Stimulated activated CD8-positive, alpha-beta memory T cell treated with anti-CD3 and anti-CD28 coated beads, Interleukin-7, amount 100 ng/mL, for 1 hour (primary cell): Measurements from ENCODE around the gene CA5A.
"Not testable (repeated sequence)": the region's sequence is repeated elsewhere in the genome, so short reads cannot be mapped to it uniquely, and the experiment has no call there.

ENCODE experiments used
- DNase-seq, 2 donors: peaks; one replicate each; pipeline ENCODE4 v3.0.0-alpha.2; 2020; ENCODE audit warnings: low read depth in 2 of 2

CA5A gene

DNA sequence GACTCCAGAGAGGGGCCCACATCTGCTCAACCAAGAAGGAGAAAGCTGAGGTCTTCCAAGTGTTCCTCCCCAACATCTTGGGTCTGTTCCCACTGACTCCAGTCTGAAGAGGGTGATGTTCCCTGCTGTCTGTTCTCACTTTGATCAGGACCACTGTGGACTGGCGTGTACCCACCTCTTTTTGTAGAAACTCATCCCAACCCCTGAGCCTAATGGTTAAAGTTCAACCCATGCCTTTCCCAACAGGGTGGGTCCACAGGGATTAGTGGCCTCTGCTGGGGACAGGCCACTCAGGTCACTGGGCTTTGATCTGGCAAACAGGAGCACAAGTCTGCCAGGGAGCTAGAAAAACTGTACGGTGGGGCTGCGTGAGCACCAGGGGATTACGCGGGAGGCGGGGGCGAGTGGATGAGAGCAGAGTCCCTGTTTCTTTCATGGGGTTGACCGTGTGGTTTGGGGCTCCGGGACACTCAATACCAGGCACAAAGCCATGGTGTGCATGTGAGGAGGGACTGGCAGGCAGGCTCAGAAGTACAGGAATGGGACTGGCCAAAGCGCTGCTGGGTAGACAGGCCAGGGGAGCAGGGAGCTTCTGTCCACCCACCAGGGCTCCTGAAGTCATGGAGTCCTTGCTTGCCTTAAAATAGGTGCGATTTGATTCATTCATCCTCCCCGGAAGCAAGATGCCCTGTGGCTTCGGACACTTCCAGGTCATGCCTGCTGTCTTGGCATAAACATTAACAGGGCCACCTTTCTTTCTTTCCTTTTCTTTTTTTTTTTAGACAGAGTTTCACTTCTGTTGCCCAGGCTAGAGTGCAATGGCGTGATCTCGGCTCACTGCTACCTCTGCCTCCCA, at the start of gene CA5A:
Gene CA5A, minus strand, starts transcription at position 155 of the 856 bp plus-strand sequence. Its CDS starts 79 bp downstream, at position 76.
- DNase-seq = no peak

DNA sequence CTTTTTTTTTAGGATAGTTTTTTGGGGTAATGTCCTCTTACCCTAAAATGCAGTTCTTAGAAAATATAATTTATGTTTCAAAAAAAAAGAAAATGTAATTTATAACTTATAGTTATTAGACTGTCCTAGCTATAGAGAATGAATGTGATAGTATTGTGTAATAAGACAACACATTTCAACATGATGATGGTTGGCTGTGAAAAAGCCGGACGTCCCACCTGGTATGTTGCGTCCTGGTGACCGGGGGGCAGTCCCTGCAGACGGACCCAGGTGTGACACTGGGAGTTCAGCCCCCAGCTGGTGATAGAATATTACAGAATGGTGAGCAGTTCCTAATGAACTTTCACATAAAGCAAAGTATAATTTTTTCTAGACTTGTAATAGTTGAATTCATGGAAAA, 49.2 kb upstream of the CA5A start:
- DNase-seq = not testable (repeated sequence)

DNA sequence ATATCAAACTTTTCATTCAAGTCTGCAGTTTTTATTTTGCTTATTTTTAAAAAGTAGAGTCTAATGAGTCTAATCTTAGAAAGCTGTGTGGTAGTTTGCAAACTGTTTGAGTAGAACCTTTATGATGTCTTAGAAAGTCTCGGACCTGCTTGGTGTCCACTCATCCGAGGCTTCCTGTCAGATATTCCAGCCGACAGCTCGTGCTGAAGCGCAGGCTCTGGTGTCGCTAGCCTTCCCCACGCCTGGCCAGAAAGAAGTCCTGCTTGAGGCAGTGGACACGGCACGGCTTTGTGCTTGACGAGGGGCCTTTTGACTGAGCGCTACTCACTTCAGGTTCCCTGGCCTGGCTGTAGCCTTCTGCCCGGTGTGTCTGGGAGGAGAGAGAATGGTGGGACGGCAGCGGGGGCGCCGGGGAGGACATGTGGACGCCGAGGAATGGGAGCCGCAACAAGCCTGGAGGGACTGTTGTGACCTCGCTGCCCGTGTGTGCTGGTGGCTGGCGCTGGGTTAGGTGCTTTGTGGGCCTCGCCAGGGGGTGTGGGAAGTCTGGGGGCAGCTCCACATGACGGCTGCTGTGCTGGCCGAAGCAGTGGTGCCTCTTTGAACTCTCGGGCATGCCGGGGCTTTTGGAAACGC, 48.4 kb upstream of the CA5A start:
- DNase-seq = no peak

DNA sequence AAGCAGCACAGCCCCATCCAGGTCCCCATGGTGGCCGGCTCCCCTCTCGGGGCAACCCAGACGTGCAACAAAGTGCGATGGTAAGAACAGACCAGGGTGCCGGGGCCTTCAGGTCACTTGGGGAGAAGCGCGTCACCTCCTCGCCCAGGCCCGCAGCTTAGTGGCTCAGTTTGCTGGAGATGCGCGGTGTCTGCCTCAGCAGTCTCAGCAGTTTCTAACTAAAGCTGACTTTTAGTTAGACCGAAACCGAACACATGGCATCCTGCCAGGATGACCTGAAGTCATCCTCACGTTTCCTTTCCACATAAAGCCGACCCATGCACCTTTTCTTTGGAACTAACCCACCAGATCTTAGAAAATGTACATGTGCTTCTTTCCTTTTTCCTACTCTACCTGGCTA, 47.9 kb upstream of the CA5A start:
- not testable (repeated sequence) for DNase-seq

DNA sequence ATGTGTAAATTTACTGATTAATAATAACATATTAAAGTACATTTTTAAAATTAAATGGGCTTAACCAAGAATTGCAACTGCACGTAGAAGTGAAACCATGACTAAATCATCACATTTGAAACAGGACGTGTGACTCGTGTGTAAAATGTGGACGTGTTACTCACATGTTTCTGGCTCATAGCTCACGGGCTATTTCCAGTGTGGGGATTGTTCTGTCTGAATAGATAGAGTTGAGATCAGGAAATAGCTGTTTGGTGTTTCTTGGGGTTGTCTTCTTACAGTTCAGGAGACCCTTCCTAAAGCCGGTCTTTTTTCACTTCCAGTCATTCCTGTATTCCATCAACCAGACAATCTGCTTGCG, 47.4 kb upstream of the CA5A start:
- not testable (repeated sequence) for DNase-seq

DNA sequence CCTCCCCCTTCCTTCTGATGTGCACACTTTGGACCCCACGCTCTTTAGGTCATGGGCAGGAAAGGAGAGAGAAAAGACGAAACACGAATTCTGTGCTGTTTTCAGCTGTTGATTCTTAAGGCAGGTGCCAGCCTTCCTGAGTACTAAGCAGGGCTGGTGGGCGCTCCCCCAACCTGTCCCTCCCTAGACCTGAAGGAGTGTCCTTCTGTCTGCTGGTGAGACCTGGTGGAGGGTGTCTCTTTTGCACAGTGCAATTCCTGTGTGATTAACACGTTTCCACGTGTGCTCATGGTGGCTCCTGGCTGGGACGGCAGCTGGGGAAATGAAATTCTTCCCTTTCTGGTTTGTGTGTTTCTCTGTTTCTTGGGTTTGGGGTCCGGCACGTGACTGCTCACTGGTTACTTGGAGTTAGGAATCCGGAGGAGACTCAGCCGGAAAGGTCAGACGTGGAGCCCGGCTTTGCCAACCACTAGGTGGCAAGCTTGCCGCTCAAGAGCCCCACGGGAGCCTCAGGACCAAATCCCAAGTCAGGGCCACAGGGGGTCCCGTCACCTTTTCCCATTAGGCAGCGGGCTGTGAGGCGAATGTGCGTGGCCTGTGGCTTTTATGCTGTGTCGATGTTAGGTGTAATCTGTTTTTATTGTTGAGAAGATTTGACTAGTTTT, 46.9 kb upstream of the CA5A start:
- not testable (repeated sequence) for DNase-seq

DNA sequence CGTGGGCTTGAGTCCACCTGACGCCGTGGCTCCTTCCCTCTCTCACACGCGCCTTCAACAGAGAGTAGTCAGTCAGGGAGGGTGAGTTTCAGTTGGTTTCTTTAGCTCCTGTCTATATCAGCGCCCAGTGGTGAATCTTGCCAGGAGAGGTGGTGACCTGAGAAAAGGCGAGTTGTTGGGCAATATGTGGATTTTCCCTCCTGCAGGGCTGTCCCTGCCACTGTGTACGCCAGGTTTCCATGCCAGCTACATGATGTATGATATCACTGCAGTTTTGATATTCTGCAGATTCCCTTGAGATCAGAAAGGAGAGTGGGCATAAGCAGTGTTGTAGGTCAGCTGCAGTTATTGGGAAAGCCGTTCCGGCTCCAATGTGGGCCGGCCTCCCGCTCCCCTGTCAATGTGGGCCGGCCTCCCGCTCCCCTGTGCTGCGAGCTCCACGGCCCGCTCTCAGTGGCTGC, 46.3 kb upstream of the CA5A start:
- DNase-seq = no peak

DNA sequence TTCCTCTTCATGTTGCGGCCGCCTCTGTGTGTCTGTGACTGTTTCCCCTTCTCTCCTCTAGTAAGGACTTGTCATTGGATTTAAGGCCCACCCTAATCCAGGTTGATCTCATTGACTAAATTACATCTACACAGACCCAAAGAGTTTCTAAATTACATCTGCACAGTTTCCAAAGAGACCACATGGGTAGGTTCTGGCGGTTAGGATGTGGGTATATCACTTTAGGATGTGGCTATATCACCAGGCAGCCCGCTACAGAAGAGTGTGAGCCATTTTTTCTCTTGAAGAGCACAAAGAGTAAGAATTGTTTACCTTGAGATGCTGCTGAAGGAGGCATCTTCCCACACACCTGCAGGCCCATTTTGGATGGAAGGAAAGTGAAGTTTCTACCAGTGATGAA, 45.0 kb upstream of the CA5A start:
- peak in 1 of 2 donors; percentile 14 for DNase-seq

DNA sequence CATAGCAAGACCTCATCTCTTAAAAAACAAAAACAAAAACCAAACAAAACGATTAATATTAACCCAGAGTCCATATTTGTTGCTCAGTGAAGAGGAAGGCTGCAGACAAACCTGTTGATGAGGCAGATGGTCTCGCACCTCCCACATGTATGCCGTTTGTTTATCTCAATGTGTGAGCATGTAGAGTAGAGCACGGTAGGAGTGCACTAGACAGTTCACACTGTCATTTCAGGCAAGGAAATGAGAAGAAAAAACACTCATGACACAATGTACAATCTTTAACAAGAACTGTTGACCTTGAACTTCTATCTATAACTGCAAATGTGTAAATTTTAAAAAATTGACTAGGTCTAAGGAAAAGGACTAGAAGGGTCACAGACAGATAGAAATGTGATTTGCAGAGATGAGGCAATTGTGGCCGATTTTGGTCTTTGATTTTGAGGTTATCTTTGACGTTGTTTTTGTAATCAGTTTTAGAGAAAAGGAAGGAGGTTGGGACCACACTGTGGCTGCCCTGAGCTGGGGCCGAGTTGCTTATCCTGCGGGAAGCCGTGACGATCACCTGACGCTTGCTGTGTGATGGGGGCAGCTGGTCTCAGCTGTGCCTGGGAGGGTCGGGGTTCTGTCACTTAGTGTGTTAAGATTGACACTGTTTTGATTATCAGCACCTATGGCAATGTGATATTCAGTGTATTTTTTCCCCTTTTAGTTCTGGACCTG, 43.7 kb upstream of the CA5A start:
- DNase-seq = not testable (repeated sequence)

DNA sequence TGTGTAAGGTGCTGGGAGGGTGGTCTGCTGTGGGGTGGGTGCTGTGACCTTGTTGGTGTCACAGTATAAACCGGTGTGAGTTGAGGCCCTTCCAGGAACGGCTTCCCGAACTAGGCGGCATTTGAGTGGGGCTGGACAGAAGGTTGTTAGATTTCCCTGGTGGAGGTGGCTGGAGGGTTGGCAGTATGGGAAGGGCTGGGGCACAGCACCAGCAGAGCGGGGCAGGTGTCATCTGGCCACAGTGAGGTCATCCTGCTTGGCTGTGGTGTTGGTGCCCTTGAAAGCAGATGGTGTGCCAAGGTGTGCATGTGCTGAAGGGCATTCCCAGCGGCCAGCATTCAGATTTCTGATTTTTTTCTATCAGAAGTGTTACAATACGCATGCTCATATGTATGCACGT, 43.0 kb upstream of the CA5A start:
- no peak for DNase-seq

DNA sequence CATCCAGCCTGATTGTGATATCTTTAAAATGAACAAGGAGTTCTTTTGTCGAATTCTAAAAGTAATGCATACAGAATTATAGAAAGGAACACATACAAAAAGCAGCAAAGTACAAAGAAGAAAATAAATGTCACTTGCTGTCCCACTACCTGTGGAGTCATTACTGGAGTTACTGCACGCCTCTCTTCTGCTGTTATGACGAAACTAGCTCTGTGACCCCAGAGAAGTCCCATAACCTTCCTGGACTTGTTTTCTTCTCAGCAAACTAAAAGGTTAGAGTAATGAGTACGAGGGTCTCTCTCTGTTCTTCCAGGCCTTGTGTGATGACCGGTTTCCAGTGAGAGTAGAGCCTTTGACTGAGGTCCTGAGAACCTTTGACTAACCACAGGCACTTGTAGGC, 41.8 kb upstream of the CA5A start:
- DNase-seq = no peak

DNA sequence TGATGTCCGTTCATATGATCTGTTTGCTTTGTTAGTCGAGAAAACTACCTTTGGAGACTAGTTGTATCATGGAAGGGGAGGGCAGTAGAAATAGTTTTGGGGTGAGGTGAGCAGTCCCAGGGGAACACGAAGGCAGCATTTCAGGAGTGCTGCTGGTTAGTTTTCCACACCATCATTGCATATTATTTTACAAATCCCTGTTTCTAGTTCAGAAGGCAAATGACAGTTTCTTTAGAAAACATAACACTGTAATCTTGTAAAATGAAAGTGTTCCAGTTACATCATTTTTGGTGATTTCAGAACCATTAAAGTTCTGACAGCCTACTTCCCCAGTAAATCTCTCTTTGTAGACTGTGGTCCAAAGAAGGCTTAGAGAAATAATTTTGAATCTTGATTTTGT, 40.3 kb upstream of the CA5A start:
- no peak for DNase-seq

DNA sequence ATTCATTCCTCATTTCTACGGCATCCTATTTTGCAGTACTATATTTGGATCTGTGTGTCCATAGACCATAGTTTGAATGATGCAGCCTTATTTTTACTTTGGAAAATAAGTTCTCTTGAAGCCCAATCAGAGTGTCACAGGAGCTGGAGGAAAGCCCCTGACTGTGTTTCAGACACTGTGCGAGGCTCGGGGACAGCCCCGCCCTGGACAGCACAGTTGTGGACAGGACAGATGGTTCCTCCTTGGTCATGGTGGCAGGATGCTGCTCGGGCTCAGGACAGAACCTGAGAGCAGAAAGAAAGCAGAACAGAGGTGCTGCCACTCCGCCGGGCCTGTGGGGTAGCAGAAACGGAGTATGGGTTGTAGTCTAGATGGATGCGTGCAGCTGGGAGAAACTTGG, 37.8 kb upstream of the CA5A start:
- no peak for DNase-seq

DNA sequence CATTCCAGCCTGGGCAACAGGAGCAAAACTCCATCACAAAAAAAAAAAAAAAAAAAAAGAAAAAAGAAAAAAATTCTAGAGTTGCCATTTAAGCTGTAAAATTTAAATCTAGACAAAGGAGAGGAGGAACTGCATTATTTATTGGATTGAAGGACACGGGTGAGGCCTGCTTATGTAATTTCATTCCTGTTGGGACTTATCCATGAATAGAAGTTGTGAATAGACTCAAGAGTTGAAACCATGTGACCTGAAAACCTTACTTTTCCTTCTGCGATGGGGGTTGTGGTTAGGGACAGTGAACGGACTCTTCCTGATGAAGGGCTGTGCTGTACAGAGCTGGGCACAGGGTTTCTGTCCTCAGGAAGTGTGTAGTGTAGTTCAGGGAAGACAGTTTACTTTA, 37.4 kb upstream of the CA5A start:
- no peak for DNase-seq

DNA sequence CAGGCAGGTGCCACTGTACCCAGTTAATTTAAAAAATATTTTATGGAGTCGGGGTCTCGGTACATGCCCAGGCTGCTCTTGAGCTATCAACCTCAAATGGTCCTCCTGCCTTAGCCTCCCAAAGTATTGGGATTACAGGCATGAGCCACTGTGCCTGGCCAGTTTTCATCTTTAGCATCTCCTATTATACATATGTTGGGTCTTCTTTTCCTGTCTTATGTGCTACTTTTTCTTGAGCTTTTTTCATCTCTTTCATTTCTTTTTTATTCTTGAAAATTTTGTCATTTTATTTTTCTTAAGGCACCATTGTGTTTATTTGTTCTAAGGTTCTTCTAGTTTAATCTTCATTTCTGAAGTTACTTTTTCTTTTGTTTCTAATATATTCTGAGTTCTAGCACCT, 35.6 kb upstream of the CA5A start:
- DNase-seq = no peak

DNA sequence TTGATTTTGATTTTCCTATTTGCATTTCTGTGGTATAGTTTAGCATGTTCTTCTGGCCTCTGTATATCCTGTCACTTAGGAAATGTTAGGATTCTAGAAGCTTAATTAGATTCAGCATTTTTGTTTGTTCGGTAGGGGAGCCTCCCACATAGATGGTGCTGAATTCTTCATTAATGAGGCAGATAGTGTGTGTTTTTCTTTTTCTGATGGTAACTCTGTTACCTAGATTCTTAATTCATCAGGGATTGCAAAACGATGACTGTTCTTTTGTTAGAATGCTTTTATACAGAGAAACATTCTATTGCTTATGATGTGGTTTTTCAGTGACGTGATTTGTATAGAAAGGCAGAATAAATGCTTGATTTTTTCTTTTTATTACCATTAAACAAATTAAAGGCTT, 33.9 kb upstream of the CA5A start:
- DNase-seq = no peak

DNA sequence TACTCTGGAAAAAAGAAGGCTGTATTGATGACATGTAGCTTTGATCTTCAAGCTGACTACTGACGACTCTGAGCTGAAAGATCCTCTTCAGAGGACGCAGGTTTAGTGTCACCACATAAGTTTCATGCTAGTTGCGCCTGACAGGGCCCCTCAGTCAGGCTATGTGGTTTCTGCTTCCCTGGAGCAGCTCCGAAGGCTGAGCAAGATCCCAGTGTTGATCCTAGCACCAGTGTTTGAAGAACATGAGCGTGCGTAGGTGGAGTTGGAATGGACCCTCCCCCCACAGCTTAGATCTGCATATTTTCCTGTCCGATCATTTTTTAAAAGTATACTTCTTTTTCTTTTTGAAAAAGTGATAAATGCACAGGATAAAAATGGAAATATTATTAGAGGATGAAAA, 32.2 kb upstream of the CA5A start:
- DNase-seq = no peak

DNA sequence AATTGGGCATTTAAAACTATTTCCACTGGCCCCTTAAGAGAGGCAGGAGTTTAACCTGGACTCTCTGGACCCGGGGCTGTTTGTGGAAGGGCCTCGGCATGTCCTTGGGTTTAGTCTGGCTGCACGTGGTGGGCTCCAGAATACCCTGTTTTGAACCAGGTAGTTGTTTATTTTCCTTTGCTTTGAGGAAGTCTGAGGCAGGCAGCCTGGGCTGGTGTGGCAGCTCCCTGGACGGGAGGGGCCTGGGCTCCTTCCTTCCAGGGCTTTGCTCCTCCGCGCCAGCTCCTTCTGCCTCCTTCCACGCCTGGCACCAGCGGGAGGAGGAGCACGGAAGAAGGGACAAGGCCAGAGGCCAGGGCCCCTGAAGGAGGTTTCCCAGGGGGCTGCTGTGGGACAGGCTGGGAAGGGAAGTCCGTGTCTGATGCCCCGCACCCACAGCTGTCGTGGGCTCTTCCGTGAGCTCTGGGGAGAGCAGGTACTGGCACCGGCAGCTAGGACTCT, 30.4 kb upstream of the CA5A start:
- no peak for DNase-seq

DNA sequence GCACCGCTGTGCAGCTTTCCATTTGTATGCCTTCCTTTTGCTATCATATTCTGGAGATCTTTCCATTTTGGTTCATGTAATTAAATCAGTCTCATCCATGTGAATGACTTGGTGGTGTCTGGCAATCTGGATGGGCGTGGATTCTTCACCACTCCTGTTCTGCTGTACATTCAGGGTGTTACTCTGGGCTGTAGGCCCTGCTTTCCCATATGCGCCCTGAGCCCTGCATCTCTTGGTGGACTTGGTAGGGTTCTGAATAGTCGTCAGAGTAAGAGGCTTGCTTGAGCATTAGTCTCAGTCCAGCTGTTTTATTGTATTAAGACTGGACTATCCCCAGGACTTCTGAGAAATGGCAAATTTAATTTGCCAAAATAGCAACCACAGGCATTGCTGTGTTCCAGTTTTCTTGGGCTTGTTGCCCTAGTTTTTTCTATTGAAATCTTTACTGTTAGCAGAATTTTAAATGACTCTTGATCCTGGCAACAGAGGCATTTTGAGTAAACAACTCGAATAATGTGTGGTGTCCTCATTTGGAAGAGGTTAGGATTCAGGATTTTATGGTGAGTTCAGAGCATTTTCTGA, 29.8 kb upstream of the CA5A start:
- DNase-seq = no peak

DNA sequence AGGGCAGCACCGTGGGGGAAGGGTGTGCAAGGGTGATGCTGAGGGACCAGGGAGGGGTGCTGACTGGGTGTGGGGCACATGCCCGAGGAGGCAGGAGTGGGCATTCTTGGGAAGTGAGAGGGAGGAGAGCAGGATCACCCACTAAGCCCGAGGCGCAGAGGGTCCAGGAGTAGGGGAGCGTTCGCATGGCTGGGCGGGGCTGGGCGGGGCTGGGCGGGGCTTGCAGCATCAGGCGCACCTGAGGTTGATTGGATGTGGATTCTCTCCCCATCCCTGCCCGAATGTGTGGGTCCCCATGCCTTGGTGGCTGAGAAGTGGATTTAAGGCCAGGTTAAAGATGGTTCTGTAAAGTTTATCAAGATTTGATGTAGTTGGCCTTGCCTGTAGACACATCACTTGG, 29.1 kb upstream of the CA5A start:
- no peak for DNase-seq

DNA sequence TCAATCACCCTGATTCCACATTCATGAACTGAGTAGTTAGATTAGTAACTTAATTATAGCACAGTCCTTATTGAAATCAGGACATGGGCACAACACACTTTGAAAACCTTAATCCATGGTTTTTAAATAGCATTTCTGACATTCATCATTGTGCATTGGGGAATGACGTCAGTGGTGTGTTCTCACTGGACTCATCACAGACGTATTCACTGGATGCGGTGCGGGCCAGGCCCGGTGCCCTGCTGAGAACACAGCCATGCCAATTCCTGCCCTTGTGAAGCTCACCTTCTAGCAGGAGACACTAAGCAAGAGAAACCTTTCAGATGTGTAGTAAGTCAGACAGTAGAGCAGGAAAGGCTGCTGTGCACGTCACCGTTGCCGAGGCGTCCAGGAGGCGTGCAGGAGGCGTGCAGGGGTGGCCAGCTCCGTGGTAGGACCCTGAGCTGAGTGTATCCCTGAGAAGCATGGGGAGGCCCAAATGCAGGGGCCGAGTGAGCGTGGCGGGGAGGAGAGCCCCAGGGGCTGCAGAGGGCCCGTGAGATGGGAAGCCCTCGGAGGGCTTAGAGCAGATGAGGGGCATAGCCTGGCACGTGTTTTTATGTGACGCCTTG, 27.8 kb upstream of the CA5A start:
- no peak for DNase-seq
